H9 (cell line): ENCODE results near the gene CCT4. TPM values are rescaled to one million over a fixed set of nuclear protein-coding genes. Genes with fewer than 3 reads are reported as not detected.
A peak's percentile ranks its signal among the peaks of the same experiment; 100 is the strongest.

Experiments used
- DNase-seq: peaks from one replicate; pipeline ENCODE4 v3.0.0-alpha.2; 2017
- H2AFZ ChIP-seq: one replicate; pipeline ENCODE4 v1.6.1; 2013; ENCODE audit warnings: mild to moderate bottlenecking, low read length, control low read depth, moderate library complexity
- H2AK5ac ChIP-seq: 2 replicates; pipeline ENCODE4 v1.6.1; 2013; ENCODE audit warnings: low read length, control low read depth, mixed read lengths; ENCODE audit not compliant: insufficient read length
- H2BK120ac ChIP-seq: one replicate; pipeline ENCODE4 v1.6.1; 2013; ENCODE audit warnings: low read depth, mild to moderate bottlenecking, low read length, control low read depth, inconsistent platforms; ENCODE audit not compliant: poor library complexity, severe bottlenecking
- H2BK12ac ChIP-seq: 2 replicates; pipeline ENCODE4 v1.6.1; 2013; ENCODE audit warnings: low read length, control low read depth, mixed read lengths, low read depth; ENCODE audit not compliant: insufficient read length
- H2BK15ac ChIP-seq: 2 replicates; pipeline ENCODE4 v1.6.1; 2013; ENCODE audit warnings: low read depth, low read length, control low read depth
- H2BK20ac ChIP-seq: one replicate; pipeline ENCODE4 v1.6.1; 2013; ENCODE audit warnings: low read depth, mild to moderate bottlenecking, low read length, control low read depth, inconsistent platforms; ENCODE audit not compliant: poor library complexity, severe bottlenecking
- H2BK5ac ChIP-seq: 2 replicates; pipeline ENCODE4 v1.6.1; 2013; ENCODE audit warnings: low read length, control low read depth, mixed read lengths; ENCODE audit not compliant: insufficient read length
- H3K14ac ChIP-seq: 2 replicates; pipeline ENCODE4 v1.6.1; 2013; ENCODE audit warnings: low read length, control low read depth; ENCODE audit not compliant: insufficient read depth
- H3K18ac ChIP-seq: 2 replicates; pipeline ENCODE4 v1.6.1; 2013; ENCODE audit warnings: low read depth, mild to moderate bottlenecking, mixed read lengths, low read length, control low read depth; ENCODE audit not compliant: insufficient read length
- H3K23ac ChIP-seq: 2 replicates; pipeline ENCODE4 v1.6.1; 2013; ENCODE audit warnings: low read length, control low read depth, mixed read lengths, low read depth; ENCODE audit not compliant: insufficient read length
- H3K23me2 ChIP-seq: 2 replicates; pipeline ENCODE4 v1.6.1; 2013; ENCODE audit warnings: low read depth, mild to moderate bottlenecking, mixed read lengths, low read length, control low read depth; ENCODE audit not compliant: insufficient read length, poor library complexity, severe bottlenecking
- H3K27ac ChIP-seq: 2 replicates; pipeline ENCODE4 v1.5.1; 2013; ENCODE audit warnings: low read length, control low read depth, mixed read lengths, low read depth; ENCODE audit not compliant: insufficient read length
- H3K27me3 ChIP-seq: 2 replicates; pipeline ENCODE4 v1.6.1; 2013; ENCODE audit warnings: low read length, control low read depth, inconsistent platforms; ENCODE audit not compliant: insufficient read depth
- H3K4ac ChIP-seq: 2 replicates; pipeline ENCODE4 v1.6.1; 2013; ENCODE audit warnings: low read depth, mild to moderate bottlenecking, control low read depth, inconsistent platforms, low read length, moderate library complexity
- H3K4me1 ChIP-seq: 2 replicates; pipeline ENCODE4 v1.6.1; 2013; ENCODE audit warnings: low read length, control low read depth, inconsistent platforms; ENCODE audit not compliant: insufficient read depth
- H3K4me2 ChIP-seq: 2 replicates; pipeline ENCODE4 v1.6.1; 2013; ENCODE audit warnings: low read length, control low read depth, mixed read lengths; ENCODE audit not compliant: insufficient read length, insufficient read depth
- H3K56ac ChIP-seq: 2 replicates; pipeline ENCODE4 v1.6.1; 2013; ENCODE audit warnings: low read depth, mild to moderate bottlenecking, mixed read lengths, low read length, control low read depth; ENCODE audit not compliant: insufficient read length
- H3K79me1 ChIP-seq: 2 replicates; pipeline ENCODE4 v1.6.1; 2013; ENCODE audit warnings: low read depth, mild to moderate bottlenecking, moderate library complexity, low read length, control low read depth, inconsistent platforms; ENCODE audit not compliant: insufficient read depth, poor library complexity, severe bottlenecking
- H3K79me2 ChIP-seq: 2 replicates; pipeline ENCODE4 v1.6.1; 2013; ENCODE audit warnings: low read length, control low read depth, inconsistent platforms; ENCODE audit not compliant: insufficient read depth
- H3K9ac ChIP-seq: 2 replicates; pipeline ENCODE4 v1.6.1; 2013; ENCODE audit warnings: low read length, control low read depth, mixed read lengths; ENCODE audit not compliant: insufficient read length; ENCODE audit errors: extremely low read depth
- H3K9me3 ChIP-seq: one replicate; pipeline ENCODE4 v1.6.1; 2013; ENCODE audit warnings: low read depth, low read length, inconsistent platforms; ENCODE audit not compliant: control insufficient read depth
- H3T11ph ChIP-seq: one replicate; pipeline ENCODE4 v1.6.1; 2013; ENCODE audit warnings: mild to moderate bottlenecking, low read length, control low read depth, inconsistent platforms
- H4K20me1 ChIP-seq: one replicate; pipeline ENCODE4 v1.6.1; 2013; ENCODE audit not compliant: control insufficient read depth, insufficient read length, insufficient read depth
- H4K5ac ChIP-seq: 2 replicates; pipeline ENCODE4 v1.6.1; 2013; ENCODE audit warnings: low read depth, mild to moderate bottlenecking, mixed read lengths, low read length, control low read depth; ENCODE audit not compliant: insufficient read length
- H4K8ac ChIP-seq: replicated peaks from 2 replicates; pipeline ENCODE4 v1.6.1; 2013; ENCODE audit warnings: low read length, control low read depth, mixed read lengths, low read depth; ENCODE audit not compliant: insufficient read length
- H4K91ac ChIP-seq: 2 replicates; pipeline ENCODE4 v1.6.1; 2013; ENCODE audit warnings: low read depth, mild to moderate bottlenecking, moderate library complexity, mixed read lengths, low read length, control low read depth; ENCODE audit not compliant: insufficient read length
- H3K27ac Mint-ChIP-seq, 3 experiments: 2 replicates in 2 of 3; 3 replicates in 1 of 3; pipeline ENCODE4 v1.8.0; 2020 to 2021; ENCODE audit warnings: mixed read lengths in 3 of 3, mild to moderate bottlenecking in 1 of 3, moderate library complexity in 1 of 3
- H3K27me3 Mint-ChIP-seq: 2 replicates; pipeline ENCODE4 v1.8.0; 2021; ENCODE audit warnings: low read depth, mild to moderate bottlenecking, moderate library complexity, mixed read lengths
- H3K36me3 Mint-ChIP-seq, 3 experiments: 2 replicates in 2 of 3; 3 replicates in 1 of 3; pipeline ENCODE4 v1.8.0; 2020 to 2021; ENCODE audit warnings: low read depth in 3 of 3, mixed read lengths in 3 of 3; ENCODE audit not compliant: insufficient read depth in 1 of 3
- H3K4me1 Mint-ChIP-seq, 2 experiments: 2 replicates each; pipeline ENCODE4 v1.8.0; 2020; ENCODE audit warnings: mixed read lengths in 2 of 2
- H3K4me3 Mint-ChIP-seq, 2 experiments: 2 replicates in 1 of 2; 3 replicates in 1 of 2; pipeline ENCODE4 v1.8.0; 2020 to 2021; ENCODE audit warnings: mild to moderate bottlenecking in 2 of 2, mixed read lengths in 2 of 2, moderate library complexity in 1 of 2
- H3K9me3 Mint-ChIP-seq, 2 experiments: 2 replicates in 1 of 2; 3 replicates in 1 of 2; pipeline ENCODE4 v1.8.0; 2020; ENCODE audit warnings: mild to moderate bottlenecking in 2 of 2, mixed read lengths in 2 of 2, moderate library complexity in 1 of 2
- CTCF ChIP-seq: fragments of 200-600 bp; sonication (generic); conservative IDR thresholded peaks from 3 replicates; pipeline ENCODE4 v1.8.0; 2021; ENCODE audit warnings: antibody characterized with exemption, mild to moderate bottlenecking
- WGBS: extraction: QIAGEN DNeasy Blood & Tissue Kit; methylation state at CpG from one replicate; pipeline ENCODE4 v1.1.7; 2013; ENCODE audit warnings: missing lambda C conversion rate, low lambda C conversion rate, mixed read lengths; ENCODE audit not compliant: insufficient read length; ENCODE audit errors: extremely low coverage; 5-methylcytosine and 5-hydroxymethylcytosine counted together
- total RNA-seq: library from RNA; stranded (reverse); gene quantifications from 2 replicates; pipeline ENCODE4 v1.2.1, GENCODE V29; 2021

The CCT4 gene
- total RNA-seq, 1 experiment from 2014 or later, result 360 TPM

GRCh38 chr2:61898810-61899209, 10.4 kb upstream of the CCT4 start:
- H2BK15ac ChIP-seq, result no peak overlapping the region

More at GRCh38 chr2:61898810-61899209, 10.4 kb upstream of the CCT4 start:
- H3K23ac ChIP-seq, result no peak overlapping the region
- Mint-ChIP-seq H3K9me3 (no peaks in the 10 kb centered on the region), H3K27me3 (no peaks in the 10 kb centered on the region), H3K36me3 (no peaks in the 10 kb centered on the region), H3K4me1 (no peaks in the 10 kb centered on the region), H3K27ac (no peak overlapping the region), H3K4me3 (no peak overlapping the region)
- peak; percentile 48 for TF ChIP-seq CTCF
- no peak for DNase-seq
- no peak overlapping the region for H3K9ac ChIP-seq
- H3K27ac ChIP-seq, result no peak overlapping the region
- H3K56ac ChIP-seq, result no peak overlapping the region
- no peak overlapping the region for H3T11ph ChIP-seq
- no CpG with 5 or more reads among the region's 2 CpGs for WGBS
- no peak overlapping the region for H2AFZ ChIP-seq
- H3K27me3 ChIP-seq, result no peaks in the 10 kb centered on the region
- no peak overlapping the region for H3K18ac ChIP-seq
- no peak overlapping the region for H3K4ac ChIP-seq
- no peaks in the 10 kb centered on the region for H3K79me1 ChIP-seq
- no peak overlapping the region for H4K8ac ChIP-seq
- H4K5ac ChIP-seq, result no peak overlapping the region
- no peaks in the 10 kb centered on the region for H4K20me1 ChIP-seq
- no peak overlapping the region for H2BK12ac ChIP-seq
- no peak overlapping the region for H3K4me2 ChIP-seq
- no peak overlapping the region for H2BK120ac ChIP-seq
- H3K9me3 ChIP-seq, result no peaks in the 10 kb centered on the region
- H3K79me2 ChIP-seq, result no peaks in the 10 kb centered on the region
- H3K4me1 ChIP-seq, result no peaks in the 10 kb centered on the region
- no peak overlapping the region for H4K91ac ChIP-seq
- no peak overlapping the region for H2BK20ac ChIP-seq
- H3K14ac ChIP-seq, result no peak overlapping the region
- no peak overlapping the region for H2AK5ac ChIP-seq
- H2BK5ac ChIP-seq, result no peak overlapping the region
- no peaks in the 10 kb centered on the region for H3K23me2 ChIP-seq
